OCI-LY3 (cell line): ENCODE measurements around the gene TMEM19.

Source experiments
- H2AFZ ChIP-seq: fragments of 200-600, 300-600 bp; shearing (Covaris generic); 2 replicates; pipeline ENCODE4 v1.6.0; 2014; ENCODE audit warnings: antibody characterized with exemption, low read depth, low read length
- H3K27ac ChIP-seq: fragments of 200-600, 300-600 bp; sonication (generic); 2 replicates; pipeline ENCODE4 v1.5.1; 2014; ENCODE audit warnings: mild to moderate bottlenecking, low read length, moderate library complexity, mixed read lengths
- H3K27me3 ChIP-seq: fragments of 200-600, 300-600 bp; sonication (generic); 2 replicates; pipeline ENCODE4 v1.6.1; 2014; ENCODE audit warnings: low read depth, low read length, mixed read lengths
- H3K36me3 ChIP-seq: fragments of 200-600, 300-600 bp; sonication (generic); replicated peaks from 2 replicates; pipeline ENCODE3; 2014; ENCODE audit warnings: low read depth, low read length, mixed read lengths
- H3K4me1 ChIP-seq: fragments of 300-600, 200-600 bp; sonication (generic); 2 replicates; pipeline ENCODE4 v1.6.1; 2014; ENCODE audit warnings: low read length, mixed read lengths
- H3K4me2 ChIP-seq: fragments of 200-600, 300-600 bp; sonication (generic); 2 replicates; pipeline ENCODE4 v1.6.1; 2014; ENCODE audit warnings: low read length, mixed read lengths
- H3K4me3 ChIP-seq: fragments of 300-600, 200-600 bp; sonication (generic); 2 replicates; pipeline ENCODE4 v1.5.1; 2014; ENCODE audit warnings: antibody characterized with exemption, mild to moderate bottlenecking, low read length, moderate library complexity
- H3K79me2 ChIP-seq: fragments of 300-600, 200-600 bp; shearing (Covaris generic); 2 replicates; pipeline ENCODE4 v1.6.1; 2014; ENCODE audit warnings: mild to moderate bottlenecking, low read length, mixed read lengths
- H3K9ac ChIP-seq: fragments of 300-600, 200-600 bp; shearing (Covaris generic); 2 replicates; pipeline ENCODE4 v1.6.0; 2014; ENCODE audit warnings: mild to moderate bottlenecking, low read length, moderate library complexity
- H3K9me3 ChIP-seq: fragments of 200-600, 300-600 bp; shearing (Covaris generic); 2 replicates; pipeline ENCODE4 v1.6.1; 2014; ENCODE audit warnings: low read length, mixed read lengths; ENCODE audit not compliant: insufficient read depth
- H4K20me1 ChIP-seq: fragments of 200-600, 300-600 bp; sonication (generic); 2 replicates; pipeline ENCODE4 v1.6.1; 2016; ENCODE audit warnings: low read length, mixed read lengths; ENCODE audit not compliant: insufficient read depth
- CTCF ChIP-seq: fragments of 200-600, 300-600 bp; sonication (generic); IDR thresholded peaks from 2 replicates; pipeline ENCODE4 v1.5.1; 2014; ENCODE audit warnings: antibody characterized with exemption, low read length, low read depth
- EZH2phosphoT487 ChIP-seq: fragments of 200-600 bp; shearing (Covaris generic); IDR thresholded peaks from 2 replicates; pipeline ENCODE4 v1.6.1; 2018; ENCODE audit warnings: antibody characterized with exemption, mixed run types, low read depth

TMEM19 gene

DNA sequence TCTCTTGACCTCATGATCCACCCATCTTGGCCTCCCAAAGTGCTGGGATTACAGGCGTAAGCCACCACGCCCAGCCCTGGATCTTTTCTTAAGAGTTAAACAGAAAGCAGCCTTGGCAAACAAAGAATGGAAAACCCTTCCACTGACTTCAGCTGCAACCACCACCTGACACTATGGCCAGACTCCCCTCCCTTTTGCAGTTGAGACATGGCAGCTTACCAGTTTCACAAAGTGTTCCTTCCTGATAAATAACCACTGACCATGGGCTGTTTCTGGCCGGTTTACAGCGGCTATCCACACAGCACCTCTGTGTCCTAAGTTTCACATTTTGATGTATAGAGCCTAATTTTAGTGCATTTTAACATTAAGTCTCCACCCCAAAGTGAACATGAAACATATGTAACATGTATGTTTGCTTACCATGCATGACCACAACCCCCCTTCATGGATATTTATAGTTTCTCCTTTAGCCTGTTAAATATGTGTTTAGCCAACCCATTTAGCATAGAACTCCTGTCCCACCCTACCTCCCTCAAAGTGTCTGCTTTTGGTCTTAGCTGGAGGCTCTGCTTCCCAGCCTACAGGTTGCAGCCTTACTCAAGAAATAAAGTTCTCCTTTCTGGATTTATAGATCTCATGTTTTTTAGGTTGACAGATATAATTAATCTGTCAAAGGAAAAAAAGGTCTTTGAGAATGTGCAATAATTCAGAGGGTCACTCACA is 36.1 kb downstream of the TMEM19 start:
- no peak overlapping the region for H3K9ac ChIP-seq
- no peak overlapping the region for H3K4me2 ChIP-seq
- no peaks in the 10 kb centered on the region for H3K79me2 ChIP-seq
- TF ChIP-seq CTCF (no peak), EZH2phosphoT487 (no peak)
- no peaks in the 10 kb centered on the region for H3K4me1 ChIP-seq
- H3K27ac ChIP-seq, result no peak overlapping the region
- H2AFZ ChIP-seq, result no peak overlapping the region
- H4K20me1 ChIP-seq, result no peaks in the 10 kb centered on the region
- H3K4me3 ChIP-seq, result no peak overlapping the region
- no peaks in the 10 kb centered on the region for H3K9me3 ChIP-seq
- H3K27me3 ChIP-seq, result no peaks in the 10 kb centered on the region
- no peaks in the 10 kb centered on the region for H3K36me3 ChIP-seq

- no peak overlapping the region for H3K4me2 ChIP-seq
- H3K27me3 ChIP-seq, result no peaks in the 10 kb centered on the region
- H3K36me3 ChIP-seq, result no peaks in the 10 kb centered on the region
- no peak overlapping the region for H3K4me3 ChIP-seq
- H3K9me3 ChIP-seq, result no peaks in the 10 kb centered on the region
- no peak overlapping the region for H3K9ac ChIP-seq
- no peak overlapping the region for H2AFZ ChIP-seq
- H4K20me1 ChIP-seq, result no peaks in the 10 kb centered on the region
- no peaks in the 10 kb centered on the region for H3K79me2 ChIP-seq
- H3K27ac ChIP-seq, result no peak overlapping the region
- H3K4me1 ChIP-seq, result no peaks in the 10 kb centered on the region
- no peak for TF ChIP-seq CTCF
- TF ChIP-seq EZH2phosphoT487, result no peak
Observed at GRCh38 chr12:71725011-71725410, 39.1 kb downstream of the TMEM19 start.

DNA sequence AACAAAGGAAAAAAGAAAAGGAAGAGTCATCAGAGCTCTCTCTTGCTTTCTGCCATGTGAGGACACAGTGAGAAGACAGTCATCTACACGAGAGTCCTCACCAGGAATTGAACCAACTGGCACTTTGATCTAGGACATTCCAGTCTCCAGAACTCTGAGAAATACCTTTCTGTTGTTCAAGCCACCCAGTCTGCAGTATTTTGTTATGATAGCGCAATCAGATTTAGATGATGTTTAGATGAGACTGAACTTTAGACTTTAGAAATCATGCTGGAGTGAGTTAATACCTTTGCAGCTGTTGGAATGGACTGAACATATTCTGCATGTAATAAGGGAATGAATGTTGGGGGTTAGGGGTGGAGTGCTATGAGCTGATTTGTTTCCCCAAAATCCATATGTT is 40.7 kb downstream of the TMEM19 start:
- Histone ChIP-seq H2AFZ (no peak overlapping the region), H3K4me3 (no peak overlapping the region), H3K79me2 (no peaks in the 10 kb centered on the region), H3K27ac (no peak overlapping the region), H3K36me3 (no peaks in the 10 kb centered on the region), H4K20me1 (no peaks in the 10 kb centered on the region), H3K27me3 (no peaks in the 10 kb centered on the region), H3K9ac (no peak overlapping the region), H3K4me1 (no peaks in the 10 kb centered on the region), H3K9me3 (no peaks in the 10 kb centered on the region), H3K4me2 (no peak overlapping the region)
- TF ChIP-seq CTCF, result no peak
- no peak for TF ChIP-seq EZH2phosphoT487

DNA sequence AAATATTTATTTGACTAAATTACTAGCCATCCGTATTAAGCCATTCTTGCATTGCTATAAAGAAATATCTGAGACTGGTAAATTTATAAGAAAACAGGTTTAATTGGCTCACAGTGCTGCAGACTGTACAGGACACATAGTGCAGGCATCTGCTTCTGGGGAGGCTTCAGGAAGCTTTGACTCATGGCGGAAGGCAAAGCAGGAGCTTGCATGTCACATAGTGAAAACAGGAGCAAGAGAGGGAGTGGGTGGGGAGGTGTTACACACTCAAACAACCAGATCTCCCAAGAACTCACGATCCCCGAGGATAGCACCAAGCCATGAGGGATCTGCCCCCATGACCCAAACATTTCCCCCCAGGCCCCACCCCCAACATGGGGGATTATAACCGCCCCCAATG is 42.1 kb downstream of the TMEM19 start:
- TF ChIP-seq CTCF (no peak), EZH2phosphoT487 (no peak)
- no peaks in the 10 kb centered on the region for H3K4me1 ChIP-seq
- H3K27me3 ChIP-seq, result no peaks in the 10 kb centered on the region
- no peak overlapping the region for H3K4me3 ChIP-seq
- H3K9ac ChIP-seq, result no peak overlapping the region
- H3K27ac ChIP-seq, result no peak overlapping the region
- no peaks in the 10 kb centered on the region for H4K20me1 ChIP-seq
- H3K79me2 ChIP-seq, result no peaks in the 10 kb centered on the region
- H3K9me3 ChIP-seq, result no peaks in the 10 kb centered on the region
- no peak overlapping the region for H3K4me2 ChIP-seq
- no peaks in the 10 kb centered on the region for H3K36me3 ChIP-seq
- H2AFZ ChIP-seq, result no peak overlapping the region
